H1 (cell line): ENCODE results near the gene SLC22A23. TPM values are rescaled to one million over a fixed set of nuclear protein-coding genes. Genes with fewer than 3 reads are reported as not detected.

Experiments
- CTCF ChIA-PET: fragments of 300-600 bp; sonication (Branson Sonifier 250); formaldehyde crosslinking; loops from one replicate; lab custom pipeline; 2021; ENCODE audit not compliant: partially characterized antibody; lab: Charles Lee
- POLR2A ChIA-PET: fragments of 300-600 bp; sonication (Branson Sonifier 250); formaldehyde crosslinking; loops from one replicate; lab custom pipeline; 2021; ENCODE audit warnings: inconsistent platforms; ENCODE audit not compliant: partially characterized antibody; lab: Charles Lee
- DNase-seq, 2 experiments: peaks; one replicate each; pipeline versions ENCODE4 v3.0.0 to v3.0.0-alpha.2; 2010 to 2022; ENCODE audit warnings: low spot score in 2 of 2, low read depth in 1 of 2, mixed read lengths in 1 of 2
- FAIRE-seq: peaks from 2 replicates; lab custom pipeline; 2011; peaks lifted over from hg19 to GRCh38; lab: Jason Lieb, UNC
- H2AFZ ChIP-seq: 2 replicates; pipeline ENCODE4 v1.8.1; 2012; ENCODE audit warnings: low read length, inconsistent platforms
- H2AK5ac ChIP-seq: 2 replicates; pipeline ENCODE4 v1.6.1; 2013; ENCODE audit warnings: low read depth, low read length
- H2BK120ac ChIP-seq: replicated peaks from 2 replicates; pipeline ENCODE3; 2013; ENCODE audit warnings: low read depth, low read length, inconsistent platforms
- H2BK12ac ChIP-seq: 2 replicates; pipeline ENCODE4 v1.6.1; 2013; ENCODE audit warnings: low read depth, low read length
- H2BK15ac ChIP-seq: 2 replicates; pipeline ENCODE4 v1.6.1; 2013; ENCODE audit warnings: low read length
- H2BK20ac ChIP-seq: 2 replicates; pipeline ENCODE4 v1.6.1; 2013; ENCODE audit warnings: low read length
- H2BK5ac ChIP-seq: 2 replicates; pipeline ENCODE4 v1.6.1; 2013; ENCODE audit warnings: low read depth, low read length
- H3K14ac ChIP-seq: 2 replicates; pipeline ENCODE4 v1.6.1; 2013; ENCODE audit warnings: inconsistent platforms; ENCODE audit not compliant: insufficient read length
- H3K18ac ChIP-seq: 2 replicates; pipeline ENCODE4 v1.6.1; 2013; ENCODE audit warnings: low read length; ENCODE audit errors: extremely low read depth
- H3K23ac ChIP-seq: 2 replicates; pipeline ENCODE4 v1.6.1; 2013; ENCODE audit warnings: inconsistent platforms; ENCODE audit not compliant: insufficient read length
- H3K23me2 ChIP-seq: 2 replicates; pipeline ENCODE4 v1.6.1; 2013; ENCODE audit warnings: low read depth, low read length
- H3K27ac ChIP-seq: 2 replicates; pipeline ENCODE4 v1.6.1; 2011; ENCODE audit warnings: low read depth, low read length, inconsistent platforms
- H3K27me3 ChIP-seq, 4 experiments: replicated peaks in 1 of 4; 1 replicate in 1 of 4; 2 replicates in 3 of 4; pipeline versions ENCODE4 v1.6.1 to v1.8.1; 2011 to 2013; ENCODE audit warnings: low read length in 3 of 4, mild to moderate bottlenecking in 3 of 4, inconsistent platforms in 2 of 4, mixed read lengths in 2 of 4, moderate library complexity in 1 of 4; ENCODE audit not compliant: control insufficient read depth in 3 of 4, insufficient read depth in 3 of 4; ENCODE audit errors: extremely low read depth in 1 of 4
- H3K36me3 ChIP-seq, 4 experiments: 2 replicates each; pipeline versions ENCODE4 v1.6.1 to v1.8.1; 2011 to 2013; ENCODE audit warnings: mild to moderate bottlenecking in 4 of 4, low read length in 3 of 4, moderate library complexity in 2 of 4, control low read depth in 1 of 4, inconsistent platforms in 1 of 4; ENCODE audit not compliant: insufficient read depth in 4 of 4, control insufficient read depth in 2 of 4
- H3K4ac ChIP-seq: replicated peaks from 2 replicates; pipeline ENCODE3; 2013; ENCODE audit warnings: low read length, low read depth, mixed read lengths, inconsistent platforms; ENCODE audit not compliant: insufficient read length
- H3K4me1 ChIP-seq, 4 experiments: replicated peaks in 1 of 4; 1 replicate in 1 of 4; 2 replicates in 3 of 4; pipeline versions ENCODE4 v1.6.1 to v1.8.1; 2011 to 2013; ENCODE audit warnings: low read length in 3 of 4, inconsistent platforms in 2 of 4, mixed read lengths in 1 of 4; ENCODE audit not compliant: insufficient read depth in 4 of 4, control insufficient read depth in 3 of 4
- H3K4me2 ChIP-seq, 2 experiments: 2 replicates each; pipeline versions ENCODE4 v1.6.1 to v1.8.1; 2011 to 2013; ENCODE audit warnings: low read depth in 2 of 2, low read length in 2 of 2, control low read depth in 1 of 2, inconsistent platforms in 1 of 2, mild to moderate bottlenecking in 1 of 2; ENCODE audit not compliant: insufficient read depth in 1 of 2
- H3K4me3 ChIP-seq, 4 experiments: fragments of 200-600, 300-600 bp in 1 of 4; sonication (generic), shearing (Covaris generic), sonication (Bioruptor Twin) in 1 of 4; 2 replicates each; pipeline versions ENCODE4 v1.5.1 to v1.8.1; 2011 to 2016; ENCODE audit warnings: low read length in 4 of 4, low read depth in 3 of 4, control low read depth in 2 of 4, inconsistent platforms in 2 of 4, mild to moderate bottlenecking in 2 of 4, mixed read lengths in 1 of 4, moderate library complexity in 1 of 4; ENCODE audit not compliant: insufficient read depth in 2 of 4; ENCODE audit errors: extremely low read depth in 1 of 4
- H3K56ac ChIP-seq: replicated peaks from 2 replicates; pipeline ENCODE3; 2013; ENCODE audit warnings: low read depth, mild to moderate bottlenecking, mixed read lengths, low read length, inconsistent platforms; ENCODE audit not compliant: insufficient read length
- H3K79me1 ChIP-seq: 2 replicates; pipeline ENCODE4 v1.6.1; 2013; ENCODE audit warnings: low read depth, low read length, control low read depth
- H3K79me2 ChIP-seq, 2 experiments: 2 replicates each; pipeline versions ENCODE4 v1.6.1 to v1.8.1; 2012 to 2013; ENCODE audit warnings: low read length in 2 of 2, mild to moderate bottlenecking in 2 of 2, inconsistent platforms in 1 of 2; ENCODE audit not compliant: insufficient read depth in 2 of 2, control insufficient read depth in 1 of 2
- H3K9ac ChIP-seq, 4 experiments: replicated peaks in 1 of 4; 1 replicate in 1 of 4; 2 replicates in 3 of 4; pipeline versions ENCODE4 v1.6.1 to v1.8.1; 2011 to 2013; ENCODE audit warnings: low read depth in 3 of 4, low read length in 3 of 4, control low read depth in 2 of 4, mild to moderate bottlenecking in 2 of 4, moderate library complexity in 2 of 4, inconsistent platforms in 1 of 4; ENCODE audit errors: extremely low read depth in 1 of 4
- H3K9me3 ChIP-seq, 2 experiments: 2 replicates each; pipeline versions ENCODE4 v1.6.1 to v1.8.1; 2012 to 2013; ENCODE audit warnings: mild to moderate bottlenecking in 2 of 2, moderate library complexity in 2 of 2, control low read depth in 1 of 2, inconsistent platforms in 1 of 2, low read depth in 1 of 2, low read length in 1 of 2, mixed read lengths in 1 of 2; ENCODE audit not compliant: insufficient read depth in 2 of 2
- H4K20me1 ChIP-seq, 2 experiments: replicated peaks in 1 of 2; 2 replicates each; pipeline versions ENCODE3 to v1.8.1; 2011 to 2013; ENCODE audit warnings: inconsistent platforms in 2 of 2, low read length in 2 of 2, mild to moderate bottlenecking in 1 of 2; ENCODE audit not compliant: insufficient read depth in 2 of 2, control insufficient read depth in 1 of 2
- H4K5ac ChIP-seq: 2 replicates; pipeline ENCODE4 v1.6.1; 2013; ENCODE audit warnings: low read length, low read depth, mixed read lengths, inconsistent platforms; ENCODE audit not compliant: insufficient read length
- H4K8ac ChIP-seq: 2 replicates; pipeline ENCODE4 v1.8.0; 2013; ENCODE audit warnings: mild to moderate bottlenecking, moderate library complexity, low read length, inconsistent platforms; ENCODE audit not compliant: insufficient read depth; ENCODE audit errors: extremely low read depth
- H4K91ac ChIP-seq: replicated peaks from 2 replicates; pipeline ENCODE3; 2013; ENCODE audit warnings: low read length, mixed read lengths, inconsistent platforms; ENCODE audit not compliant: insufficient read length
- EP300 ChIP-seq, 2 experiments: IDR thresholded peaks; 1 replicate in 1 of 2; 2 replicates in 1 of 2; pipeline ENCODE4 v1.6.1; 2011 to 2012; ENCODE audit warnings: low read depth in 2 of 2, low read length in 2 of 2, mild to moderate bottlenecking in 2 of 2, borderline replicate concordance in 1 of 2, inconsistent platforms in 1 of 2, moderate library complexity in 1 of 2
- HDAC6 ChIP-seq: IDR thresholded peaks from one replicate; pipeline ENCODE4 v1.7.1; 2012; ENCODE audit warnings: low read depth, mild to moderate bottlenecking, inconsistent platforms, low read length, moderate library complexity
- JUN ChIP-seq: IDR thresholded peaks from 2 replicates; pipeline ENCODE4 v1.6.1; 2011; ENCODE audit warnings: low read depth, mild to moderate bottlenecking, improper control_type of control experiment, low read length
- JUND ChIP-seq: IDR thresholded peaks from 2 replicates; pipeline ENCODE4 v1.6.1; 2011; ENCODE audit warnings: mild to moderate bottlenecking, improper control_type of control experiment, low read length
- NANOG ChIP-seq: IDR thresholded peaks from 2 replicates; pipeline ENCODE4 v1.6.1; 2011; ENCODE audit warnings: low read length, low read depth, mild to moderate bottlenecking, inconsistent platforms; ENCODE audit not compliant: insufficient read depth, poor library complexity, severe bottlenecking
- POLR2A ChIP-seq, 2 experiments: IDR thresholded peaks; 1 replicate in 1 of 2; 2 replicates in 1 of 2; pipeline ENCODE4 v1.6.1; 2011; ENCODE audit warnings: low read depth in 2 of 2, low read length in 2 of 2, mild to moderate bottlenecking in 2 of 2; ENCODE audit errors: control extremely low read depth in 1 of 2
- RBBP5 ChIP-seq: IDR thresholded peaks from 2 replicates; pipeline ENCODE4 v1.7.1; 2012; ENCODE audit warnings: low read depth, mild to moderate bottlenecking, inconsistent platforms, low read length, moderate library complexity, borderline replicate concordance
- SAP30 ChIP-seq: fragments of 300-600 bp; sonication (generic); IDR thresholded peaks from 2 replicates; pipeline ENCODE4 v1.7.1; 2012; ENCODE audit warnings: low read length, moderate library complexity, mild to moderate bottlenecking, inconsistent platforms; ENCODE audit not compliant: insufficient read depth, insufficient replicate concordance
- SP1 ChIP-seq: IDR thresholded peaks from 2 replicates; pipeline ENCODE4 v1.6.1; 2011; ENCODE audit warnings: low read depth, low read length
- TAF1 ChIP-seq: IDR thresholded peaks from 2 replicates; pipeline ENCODE4 v1.6.1; 2011; ENCODE audit warnings: mild to moderate bottlenecking, low read depth, low read length
- TAF7 ChIP-seq: optimal IDR thresholded peaks from 2 replicates; pipeline ENCODE3; 2011; ENCODE audit warnings: low read depth, mild to moderate bottlenecking, inconsistent platforms, low read length, moderate library complexity, borderline replicate concordance
- polyA plus RNA-seq, 7 experiments: library from polyadenylated mRNA; depleted of rRNA in 3 of 7; stranded (reverse) in 5 of 7; unstranded in 2 of 7; fragments of >200 nt in 5 of 7; fragments of 200-250 nt in 2 of 7; gene quantifications; 1 replicate in 5 of 7; 2 replicates in 1 of 7; 4 replicates in 1 of 7; pipeline versions ENCODE4 v1.2.1 to v1.2.3, GENCODE V29; 2011 to 2013; ENCODE audit warnings: missing spikeins in 2 of 7, mixed read lengths in 2 of 7
- total RNA-seq: library from RNA; stranded (reverse); fragmentation: NEBNext Ultra II Directional; extraction: Animal tissue kit (Norgen Biotek cat#: 25700); gene quantifications from 2 replicates; pipeline ENCODE4 v1.2.1, GENCODE V29; 2021

Gene SLC22A23
- total and polyA plus RNA-seq, 2 of the 8 experiments (the other 6 are each of a cell fraction or from before 2014, with no cell fraction given): 9.9 to 38.4 TPM

DNA sequence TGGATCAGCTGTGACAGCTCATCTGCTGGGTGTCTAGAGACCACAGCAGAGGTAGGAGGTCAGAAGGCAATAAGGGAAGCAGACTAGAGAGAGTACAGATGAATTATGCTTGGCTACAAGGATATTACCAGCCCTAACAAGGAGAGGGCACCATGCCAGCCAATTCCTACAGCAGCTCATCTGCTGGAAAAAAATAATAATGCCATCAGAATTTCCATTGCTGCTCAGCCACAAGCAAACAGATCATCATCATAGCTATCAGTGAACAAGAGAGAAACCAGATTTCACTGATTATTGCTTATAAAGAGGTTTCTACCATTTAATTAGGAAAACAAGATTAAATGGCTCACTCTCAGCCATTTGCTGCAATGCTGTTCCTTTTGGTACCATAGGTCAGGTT is 131.6 kb downstream of the SLC22A23 start:
- Histone ChIP-seq H3K27me3 (no peaks in the 10 kb centered on the region), H3K4me2 (no peak overlapping the region)
- FAIRE-seq: no peak

More for the DNA sequence above, 131.6 kb downstream of the SLC22A23 start:
- no peak for DNase-seq
- H3K79me2 ChIP-seq: no peaks in the 10 kb centered on the region; a peak in 2 of 4 replicates
- H2AK5ac ChIP-seq: no peak overlapping the region
- H3K14ac ChIP-seq: no peak overlapping the region
- peaks cover 2% of the 10 kb centered on the region for H3K79me1 ChIP-seq
- H2BK5ac ChIP-seq: no peak overlapping the region
- no peak overlapping the region for H2AFZ ChIP-seq
- H4K5ac ChIP-seq: no peak overlapping the region
- H3K9me3 ChIP-seq: no peaks in the 10 kb centered on the region
- H4K91ac ChIP-seq: no peak overlapping the region
- no peak overlapping the region for H4K8ac ChIP-seq
- H3K27ac ChIP-seq: no peak overlapping the region
- H3K9ac ChIP-seq: no peak overlapping the region
- peaks cover 0 to 2% (median 0%) of the 10 kb centered on the region in 4 experiments; a peak in 1 of 8 replicates for H3K36me3 ChIP-seq
- H2BK120ac ChIP-seq: no peak overlapping the region
- H3K18ac ChIP-seq: no peak overlapping the region
- H3K23me2 ChIP-seq: no peaks in the 10 kb centered on the region
- no peak overlapping the region for H2BK12ac ChIP-seq
- ChIA-PET CTCF (interaction anchor here (0.7 to 1.5 kb wide), 3 partner anchors 15 to 341 kb away, joined by 3 read pairs; no protein-coding TSS in a partner anchor), POLR2A (interaction anchor here (1.1 kb wide), 1 partner anchor 8 kb away, joined by 3 read pairs; no protein-coding TSS in a partner anchor)
- H3K4ac ChIP-seq: no peak overlapping the region
- H2BK20ac ChIP-seq: no peak overlapping the region
- H3K4me3 ChIP-seq: no peak overlapping the region
- no peak for TF ChIP-seq EP300 (IDR thresholded peaks at IDR 0.05; ENCODE audit: borderline replicate concordance in 1 of 2, low read depth in 2 of 2, low read length in 2 of 2)
- TF ChIP-seq TAF7: no peak
- TF ChIP-seq NANOG: no peak
- TF ChIP-seq SAP30: no peak
- no peak for TF ChIP-seq TAF1
- TF ChIP-seq HDAC6: no peak
- TF ChIP-seq SP1: no peak
- TF ChIP-seq POLR2A (IDR thresholded peaks at IDR 0.05; ENCODE audit: control extremely low read depth in 1 of 2, low read depth in 2 of 2, low read length in 2 of 2): no peak
- TF ChIP-seq JUND: no peak
- no peak for TF ChIP-seq JUN
- no peak for TF ChIP-seq RBBP5
- H3K4me1 ChIP-seq: peaks cover 0 to 11% (median 2%) of the 10 kb centered on the region in 4 experiments; a peak in 2 of 7 replicates
- peaks cover 0 to 2% of the 10 kb centered on the region in 2 experiments for H4K20me1 ChIP-seq
- H3K56ac ChIP-seq: no peak overlapping the region
- no peak overlapping the region for H2BK15ac ChIP-seq
- no peak overlapping the region for H3K23ac ChIP-seq
